Common myeloid progenitor, CD34-positive (primary cell): ENCODE results near the gene CLDN4.

ENCODE experiments used
- CTCF ChIA-PET: fragments of 350-600 bp; sonication (Branson Sonifier 250); formaldehyde crosslinking; loops from one replicate; lab custom pipeline; 2021; ENCODE audit warnings: antibody characterized with exemption; lab: Charles Lee
- POLR2A ChIA-PET: fragments of 350-600 bp; sonication (Branson Sonifier 250); formaldehyde crosslinking; loops from one replicate; lab custom pipeline; 2021; ENCODE audit warnings: antibody characterized with exemption; lab: Charles Lee
- DNase-seq, 3 donors: peaks; one replicate each; pipeline versions ENCODE4 v3.0.0 to v3.0.0-alpha.2; 2013
- H3K27ac ChIP-seq, 2 experiments: 1 replicate in 1 of 2; 2 replicates in 1 of 2; pipeline ENCODE4 v1.7.0; 2013; ENCODE audit warnings: inconsistent platforms in 2 of 2, low read length in 2 of 2, mild to moderate bottlenecking in 2 of 2, low read depth in 1 of 2, moderate library complexity in 1 of 2; ENCODE audit not compliant: severe bottlenecking in 2 of 2, insufficient read depth in 1 of 2, poor library complexity in 1 of 2
- H3K27me3 ChIP-seq, 5 experiments: replicated peaks in 2 of 5; 1 replicate in 3 of 5; 2 replicates in 2 of 5; pipeline versions ENCODE4 v1.6.1 to v1.7.0; 2013; ENCODE audit warnings: low read length in 4 of 5, mild to moderate bottlenecking in 2 of 5, moderate library complexity in 2 of 5, inconsistent platforms in 1 of 5; ENCODE audit not compliant: insufficient read depth in 5 of 5, control insufficient read depth in 4 of 5
- H3K36me3 ChIP-seq, 4 experiments: 1 replicate in 2 of 4; 2 replicates in 2 of 4; pipeline versions ENCODE4 v1.6.1 to v1.7.0; 2013; ENCODE audit warnings: low read length in 3 of 4, control low read depth in 1 of 4, mild to moderate bottlenecking in 1 of 4; ENCODE audit not compliant: control insufficient read depth in 4 of 4, insufficient read depth in 4 of 4
- H3K4me1 ChIP-seq, 4 experiments: 1 replicate in 3 of 4; 2 replicates in 1 of 4; pipeline versions ENCODE4 v1.6.1 to v1.7.1; 2013; ENCODE audit warnings: low read length in 3 of 4, mild to moderate bottlenecking in 3 of 4, control low read depth in 1 of 4, inconsistent platforms in 1 of 4, moderate library complexity in 1 of 4; ENCODE audit not compliant: control insufficient read depth in 4 of 4, insufficient read depth in 4 of 4; ENCODE audit errors: control extremely low read depth in 1 of 4
- H3K4me3 ChIP-seq, 7 experiments: 1 replicate in 4 of 7; 2 replicates in 3 of 7; pipeline versions ENCODE4 v1.5.1 to v1.7.0; 2013; ENCODE audit warnings: mild to moderate bottlenecking in 7 of 7, low read length in 6 of 7, moderate library complexity in 6 of 7, inconsistent platforms in 2 of 7, low read depth in 2 of 7, control low read depth in 1 of 7; ENCODE audit not compliant: insufficient read depth in 4 of 7, control insufficient read depth in 1 of 7; ENCODE audit errors: extremely low read depth in 1 of 7
- H3K9me3 ChIP-seq, 5 experiments: 1 replicate in 4 of 5; 2 replicates in 1 of 5; pipeline versions ENCODE4 v1.6.1 to v1.7.1; 2013; ENCODE audit warnings: low read length in 4 of 5, mild to moderate bottlenecking in 2 of 5, inconsistent platforms in 1 of 5, low read depth in 1 of 5, moderate library complexity in 1 of 5; ENCODE audit not compliant: control insufficient read depth in 4 of 5, insufficient read depth in 2 of 5; ENCODE audit errors: control extremely low read depth in 1 of 5
- WGBS: methylation state at CpG from one replicate; pipeline ENCODE4 v1.1.5; 2013; ENCODE audit not compliant: insufficient coverage; 5-methylcytosine and 5-hydroxymethylcytosine counted together

The CLDN4 gene

DNA sequence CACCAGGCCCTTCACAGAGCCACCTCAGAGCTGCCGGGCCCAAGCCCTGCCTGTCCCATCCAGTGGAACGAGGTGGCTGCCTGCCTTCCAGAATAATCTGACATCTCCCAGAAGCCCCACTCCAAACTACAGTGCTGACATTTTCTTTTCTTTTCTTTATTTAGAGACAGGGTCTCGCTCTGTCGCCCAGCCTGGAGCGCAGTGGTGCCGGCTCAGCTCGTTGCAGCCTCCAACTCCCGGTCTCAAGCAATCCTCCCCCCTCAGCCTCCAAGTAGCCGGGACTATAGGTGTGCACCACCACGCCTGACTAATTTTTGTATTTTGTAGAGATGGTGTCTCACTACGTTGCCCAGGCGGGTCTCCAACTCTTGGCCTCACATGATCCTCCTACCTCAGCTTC is 30.5 kb downstream of the CLDN4 start:
- no peak overlapping the region for H3K4me3 ChIP-seq
- WGBS = 94% methylated on average over 6 of the region's 12 CpGs
- CTCF ChIA-PET = interaction anchor here (3.4 to 5.1 kb wide), 2 partner anchors 117 to 165 kb away, joined by 21 to 34 read pairs; no protein-coding TSS in a partner anchor
- H3K9me3 ChIP-seq = peaks cover 0 to 4% (median 0%) of the 10 kb centered on the region in 5 experiments
- POLR2A ChIA-PET = no interaction called here
- DNase-seq = no peak
- H3K27me3 ChIP-seq = peaks cover 0 to 7% (median 3%) of the 10 kb centered on the region in 5 experiments
- no peaks in the 10 kb centered on the region for H3K36me3 ChIP-seq
- no peaks in the 10 kb centered on the region for H3K4me1 ChIP-seq
- H3K27ac ChIP-seq = no peak overlapping the region

DNA sequence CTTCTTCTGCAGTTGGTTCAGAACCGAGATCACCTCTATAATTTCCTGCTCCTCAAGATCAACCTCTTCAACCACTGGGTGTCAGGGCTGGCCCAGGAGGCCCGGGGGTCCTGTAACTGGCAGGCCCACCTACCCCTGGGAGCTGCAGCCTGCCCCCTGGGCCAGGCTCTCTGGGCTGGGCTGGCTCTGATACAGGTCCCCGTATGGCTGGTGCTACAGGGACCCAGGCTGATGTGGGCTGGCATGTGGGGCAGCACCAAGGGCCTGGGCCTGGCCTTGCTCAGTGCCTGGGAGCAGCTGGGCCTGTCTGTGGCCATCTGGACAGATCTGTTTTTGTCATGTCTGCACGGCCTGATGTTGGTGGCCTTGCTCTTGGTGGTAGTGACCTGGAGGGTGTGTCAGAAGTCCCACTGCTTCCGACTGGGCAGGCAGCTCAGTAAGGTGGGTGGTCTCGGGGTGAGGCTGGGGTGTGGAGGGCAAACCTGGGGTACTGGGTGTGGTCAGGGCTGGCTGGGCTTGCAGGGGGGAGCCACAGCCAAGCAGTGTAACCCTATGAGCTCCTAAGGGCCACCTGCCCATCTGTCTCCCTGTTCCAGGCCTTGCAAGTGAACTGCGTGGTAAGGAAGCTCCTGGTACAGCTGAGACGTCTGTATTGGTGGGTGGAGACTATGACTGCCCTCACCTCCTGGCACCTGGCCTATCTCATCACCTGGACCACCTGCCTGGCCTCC is 34.4 kb downstream of the CLDN4 start:
- Histone ChIP-seq H3K4me1 (no peaks in the 10 kb centered on the region), H3K36me3 (no peaks in the 10 kb centered on the region), H3K27ac (no peak overlapping the region), H3K4me3 (no peak overlapping the region), H3K27me3 (no peaks in the 10 kb centered on the region), H3K9me3 (no peaks in the 10 kb centered on the region)
- CTCF ChIA-PET = interaction anchor here (0.6 to 5.1 kb wide), 19 partner anchors 9 to 536 kb away, joined by 3 to 34 read pairs (median 4); partner anchors contain the start of gene ELN
- no peak for DNase-seq
- 91% methylated on average over 6 of the region's 8 CpGs for WGBS
- POLR2A ChIA-PET = interaction anchor here (0.7 kb wide), 1 partner anchor 148 kb away, joined by 3 read pairs; no protein-coding TSS in a partner anchor

DNA sequence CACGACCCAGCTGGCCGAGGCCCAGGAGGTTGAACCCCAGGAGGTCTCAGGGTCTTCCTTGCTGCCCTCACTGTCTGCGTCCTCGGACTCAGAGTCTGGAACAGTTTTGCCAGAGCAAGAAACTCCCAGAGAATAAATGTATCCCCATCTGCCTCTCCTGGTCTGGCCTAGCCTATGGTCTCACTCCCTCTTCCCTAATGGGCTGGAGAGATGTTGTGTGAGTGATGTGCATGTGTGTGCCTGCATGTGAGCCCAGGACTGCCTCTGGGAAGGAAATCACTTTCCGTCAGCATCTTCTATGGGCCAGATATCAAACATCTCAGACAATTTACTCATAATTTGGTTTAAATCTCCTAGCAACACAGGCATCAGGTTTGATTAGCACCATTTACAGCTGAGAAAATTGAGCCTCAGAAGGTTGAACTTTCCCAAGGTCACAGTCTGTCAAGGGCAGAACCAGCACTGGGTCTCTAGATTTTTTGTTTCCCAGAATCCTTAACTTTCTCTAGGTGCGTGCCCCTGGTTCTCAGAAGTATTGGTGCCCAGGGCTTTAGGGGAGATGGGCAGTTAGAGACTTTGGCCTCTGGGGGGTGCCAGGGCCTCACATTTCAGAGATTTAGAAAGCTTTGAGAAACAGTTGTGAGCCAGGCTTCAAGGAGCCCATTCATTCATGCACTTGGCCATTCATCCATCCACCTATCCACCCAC is 35.1 kb downstream of the CLDN4 start:
- 96% methylated on average over 5 of the region's 6 CpGs for WGBS
- no peaks in the 10 kb centered on the region for H3K4me1 ChIP-seq
- no peaks in the 10 kb centered on the region for H3K27me3 ChIP-seq
- H3K36me3 ChIP-seq = no peaks in the 10 kb centered on the region
- POLR2A ChIA-PET = no interaction called here
- CTCF ChIA-PET = interaction anchor here (0.6 to 5.1 kb wide), 14 partner anchors 12 to 535 kb away, joined by 3 to 34 read pairs (median 4); partner anchors contain the start of gene ELN
- DNase-seq = peak; percentile 64 to 79 (median 70)
- H3K4me3 ChIP-seq = no peak overlapping the region
- no peaks in the 10 kb centered on the region for H3K9me3 ChIP-seq
- H3K27ac ChIP-seq = no peak overlapping the region

DNA sequence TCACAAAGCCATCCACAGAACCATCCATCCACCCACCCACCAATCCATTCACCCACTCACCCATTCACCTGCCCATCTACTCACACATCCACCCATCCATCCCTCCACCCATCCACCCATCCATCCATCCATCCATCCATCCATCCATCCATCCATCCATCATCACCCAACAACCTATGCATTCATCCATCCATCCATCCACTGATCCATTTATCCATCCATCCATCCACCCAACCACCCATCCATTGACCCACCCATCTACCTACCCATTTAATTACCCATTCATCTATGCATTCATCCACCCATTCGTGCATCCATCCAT is 35.6 kb downstream of the CLDN4 start:
- WGBS = 88% methylated on average over 1 of the region's 1 CpG
- CTCF ChIA-PET = interaction anchor here (1.1 to 3.7 kb wide), 3 partner anchors 160 to 535 kb away, joined by 3 to 22 read pairs (median 15); partner anchors contain the start of gene ELN

DNA sequence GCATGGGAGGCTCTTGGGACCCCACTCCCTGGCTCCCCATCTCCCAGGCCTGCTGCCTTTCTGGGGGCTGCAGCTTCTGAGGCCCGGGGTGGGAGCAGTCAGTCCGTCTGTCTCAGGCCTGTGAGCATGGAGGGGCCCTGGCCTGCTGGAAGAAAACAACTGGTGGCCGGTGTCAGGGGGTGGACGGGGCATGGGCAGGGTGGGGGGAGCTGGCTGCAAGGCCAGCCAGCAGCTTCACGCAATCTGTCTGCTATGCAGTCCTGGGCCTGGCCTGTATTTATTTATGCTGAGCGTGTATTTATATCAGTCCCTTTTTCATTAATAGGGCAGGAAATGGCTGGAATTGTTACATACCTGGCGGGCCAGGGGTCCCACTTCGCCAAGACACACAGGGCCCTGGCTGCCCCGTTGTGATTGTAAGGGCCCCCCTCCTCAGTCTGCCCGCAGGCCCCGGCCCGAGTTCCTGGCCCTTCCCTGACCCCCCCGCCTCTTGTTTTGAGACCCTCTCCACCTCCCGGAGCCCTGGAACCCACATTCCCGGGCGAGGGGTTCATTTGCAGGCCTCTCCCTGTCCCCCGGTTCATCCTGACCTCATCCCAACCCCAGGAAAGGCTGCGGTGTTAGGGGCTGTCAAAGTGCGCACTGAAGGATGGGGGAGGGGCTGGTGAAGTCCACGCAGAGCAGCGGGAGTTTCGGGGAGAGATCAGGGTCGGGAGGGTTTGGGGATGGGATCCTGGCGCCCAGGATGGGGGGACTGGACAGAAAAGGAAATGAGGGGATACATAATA is 38.4 kb downstream of the CLDN4 start:
- H3K9me3 ChIP-seq = no peaks in the 10 kb centered on the region
- ChIA-PET CTCF (interaction anchor here (0.7 to 3.5 kb wide), 8 partner anchors 12 to 201 kb away, joined by 3 to 14 read pairs (median 6); no protein-coding TSS in a partner anchor), POLR2A (no interaction called here)
- DNase-seq = no peak
- 94% methylated on average over 17 of the region's 24 CpGs for WGBS
- H3K27me3 ChIP-seq = no peaks in the 10 kb centered on the region
- no peaks in the 10 kb centered on the region for H3K36me3 ChIP-seq
- no peaks in the 10 kb centered on the region for H3K4me1 ChIP-seq
- no peak overlapping the region for H3K27ac ChIP-seq
- H3K4me3 ChIP-seq = no peak overlapping the region

More for the DNA sequence above, 35.6 kb downstream of the CLDN4 start:
- Histone ChIP-seq H3K27me3 (no peaks in the 10 kb centered on the region), H3K36me3 (no peaks in the 10 kb centered on the region), H3K4me1 (no peaks in the 10 kb centered on the region), H3K9me3 (no peaks in the 10 kb centered on the region), H3K27ac (no peak overlapping the region), H3K4me3 (no peak overlapping the region)
- no peak for DNase-seq
- POLR2A ChIA-PET = no interaction called here

DNA sequence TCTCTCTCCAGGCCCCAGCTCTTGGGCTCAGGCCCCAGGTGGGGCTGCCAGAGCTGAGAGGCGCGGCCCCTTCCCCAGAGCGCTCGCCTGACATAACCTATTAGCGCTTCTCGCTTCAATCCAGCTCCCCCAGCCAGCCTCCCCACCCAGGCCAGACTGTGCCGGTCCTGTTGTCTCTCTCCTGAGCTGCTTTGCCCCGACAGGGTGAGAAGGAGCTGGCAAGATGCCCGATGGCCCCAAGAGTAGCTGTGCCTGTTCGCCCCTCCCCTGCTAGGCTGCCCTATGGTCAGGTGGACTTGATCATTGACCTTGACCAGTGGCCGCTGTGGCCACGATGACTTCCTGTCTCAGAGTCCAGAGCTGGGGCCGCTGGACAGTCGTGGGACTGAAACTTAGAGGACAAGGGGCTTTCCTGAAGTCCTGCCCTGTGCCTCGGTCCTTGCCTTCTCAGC is 39.3 kb downstream of the CLDN4 start:
- 94% methylated on average over 12 of the region's 15 CpGs for WGBS
- POLR2A ChIA-PET = interaction anchor here (0.9 kb wide), 1 partner anchor 9 kb away, joined by 3 read pairs; no protein-coding TSS in a partner anchor

More for the DNA sequence above, 39.3 kb downstream of the CLDN4 start:
- no peaks in the 10 kb centered on the region for H3K36me3 ChIP-seq
- no peak for DNase-seq
- no peaks in the 10 kb centered on the region for H3K4me1 ChIP-seq
- CTCF ChIA-PET = interaction anchor here (0.6 to 3.5 kb wide), 4 partner anchors 12 to 1879 kb away, joined by 3 to 14 read pairs (median 10); no protein-coding TSS in a partner anchor
- H3K27me3 ChIP-seq = no peaks in the 10 kb centered on the region
- H3K27ac ChIP-seq = no peak overlapping the region
- H3K9me3 ChIP-seq = no peaks in the 10 kb centered on the region
- H3K4me3 ChIP-seq = no peak overlapping the region
